C4-2B (cell line): ENCODE results near the gene AP4B1.

Experiments
- CTCF ChIP-seq: fragments of 450-650 bp; conservative IDR thresholded peaks from 2 replicates; pipeline ENCODE4 v1.5.1; 2017; ENCODE audit warnings: mild to moderate bottlenecking
- ZFX ChIP-seq: fragments of 450-650 bp; IDR thresholded peaks from 2 replicates; pipeline ENCODE4 v1.6.1; 2017

GRCh38 chr1:113904674-113905434 lies at the start of gene AP4B1, which contains the start of gene DCLRE1B:
- TF ChIP-seq CTCF (peak; percentile 64), ZFX (no peak; the same call in 1 of the 2 replicates)
